ENCODE data around the gene TMEM18.

GRCh38 chr2:635687-636621 is 41.3 kb downstream of the TMEM18 start:
- TF ChIP-seq REST (IDR thresholded peaks at IDR 0.05; ENCODE audit: unreplicated experiment) = no peak
- no peak for TF ChIP-seq CTCF (conservative IDR thresholded peaks at IDR 0.05; ENCODE audit: low read depth in 2 of 2)
- no peak for TF ChIP-seq EZH2 (IDR thresholded peaks at IDR 0.05; ENCODE audit: low read depth, unreplicated experiment)
- TF ChIP-seq POLR2AphosphoS5 (IDR thresholded peaks at IDR 0.05; ENCODE audit: low read depth) = no peak
- no peak for TF ChIP-seq JUNB (IDR thresholded peaks at IDR 0.05; ENCODE audit: unreplicated experiment)
- TF ChIP-seq CREB1 (CRISPR knock-in tag; IDR thresholded peaks at IDR 0.05; ENCODE audit: low read depth) = no peak
